HG03108 (cell line): ENCODE results near the gene KLK7.

Experiments
- ATAC-seq: cut with Tn5 transposase; IDR thresholded peaks from one replicate; pipeline ENCODE4 v1.9.1; 2021; ENCODE audit warnings: moderate library complexity; ENCODE audit not compliant: unreplicated experiment

Gene KLK7

DNA sequence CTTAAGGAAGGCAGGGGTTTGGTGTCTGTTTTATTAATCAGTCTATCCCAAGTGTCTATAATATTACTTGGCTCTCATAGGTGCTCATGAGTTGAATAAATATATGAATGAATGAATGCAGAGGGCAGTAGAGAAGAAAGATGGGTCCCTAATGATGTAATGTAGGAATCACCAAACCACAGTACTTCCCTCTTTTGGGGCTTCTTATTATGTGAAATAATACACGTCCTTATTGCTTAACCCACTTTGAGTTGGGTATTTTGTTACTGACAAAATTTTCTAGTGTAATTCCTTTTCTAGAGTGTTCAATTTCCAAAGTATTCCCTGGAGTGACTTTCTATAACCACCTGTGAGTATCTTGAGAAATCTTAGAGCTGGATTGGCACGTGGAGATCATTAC lies 44.1 kb downstream of the KLK7 start:
- no peak for ATAC-seq

DNA sequence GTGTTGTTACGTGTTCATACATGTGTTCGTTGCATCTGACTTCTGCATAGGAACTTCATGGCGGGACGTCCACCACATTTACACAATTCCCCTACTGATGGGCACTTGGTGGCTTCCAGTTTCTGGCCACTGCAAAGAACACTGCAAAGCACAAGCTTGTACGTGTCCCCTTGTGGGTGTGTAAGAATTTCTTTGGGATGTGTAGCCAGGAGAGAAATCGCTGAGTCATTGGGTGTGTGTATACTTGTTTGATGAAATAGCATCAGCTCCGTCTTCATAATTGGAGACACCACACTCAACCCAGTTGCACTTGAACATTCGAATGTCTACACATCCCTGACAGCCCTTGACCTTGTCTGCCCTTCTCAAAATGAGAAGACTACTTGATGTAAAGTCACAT lies 50.1 kb downstream of the KLK7 start:
- ATAC-seq, result no peak

GRCh38 chr19:50932690-50933083 lies 51.0 kb downstream of the KLK7 start:
- no peak for ATAC-seq

GRCh38 chr19:50932018-50932689 lies 51.6 kb downstream of the KLK7 start:
- no peak for ATAC-seq

DNA sequence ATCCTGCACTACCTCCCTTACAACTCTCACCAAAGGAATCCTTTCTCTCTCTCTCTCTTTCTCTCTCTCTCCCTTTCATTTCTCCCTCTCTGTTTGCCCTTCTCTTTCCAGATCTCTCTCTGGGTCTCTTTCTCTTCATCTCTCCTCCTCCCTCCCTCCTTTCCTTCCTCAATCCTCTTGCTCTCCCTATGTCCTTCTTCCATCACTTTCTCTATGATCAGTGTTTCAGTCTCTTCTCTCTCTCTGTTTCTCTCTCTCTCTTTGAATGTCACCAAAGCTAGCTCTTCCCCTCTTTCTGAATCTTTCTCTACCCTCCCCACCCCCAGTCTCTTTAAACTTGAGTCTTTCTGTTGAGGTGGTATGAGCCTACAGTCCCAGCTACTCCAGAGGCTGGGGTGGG lies 52.7 kb downstream of the KLK7 start:
- ATAC-seq, result no peak

DNA sequence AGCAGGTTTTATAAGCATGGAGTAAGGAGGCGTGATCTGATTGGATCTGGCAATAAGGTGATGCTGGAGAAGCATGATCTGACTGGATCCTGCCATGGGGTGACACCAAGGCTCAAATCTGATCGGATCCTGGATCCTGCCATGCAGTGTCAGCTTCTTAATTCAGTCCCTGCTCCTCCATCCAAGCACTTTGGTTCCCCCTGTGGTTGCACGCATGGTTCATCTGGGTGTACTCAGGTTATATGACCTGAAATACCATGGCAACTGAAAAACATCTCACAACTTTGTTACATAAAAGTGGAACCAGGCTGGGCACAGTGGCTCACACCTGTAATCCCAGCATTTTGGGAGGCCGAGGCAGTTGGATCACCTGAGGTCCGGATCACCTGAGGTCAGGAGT lies 54.9 kb downstream of the KLK7 start:
- ATAC-seq, result no peak
